ENCODE measurements around the gene CAND2. TPM values are rescaled to one million over a fixed set of nuclear protein-coding genes. Genes with fewer than 3 reads are reported as not detected.

CAND2 gene
- total and polyA plus RNA-seq, 2 of the 8 experiments (the other 6 are each of a cell fraction or from before 2014, with no cell fraction given), result 8.7 TPM

- no peak overlapping the region for H4K5ac ChIP-seq (ENCODE audit: insufficient read length, low read depth, low read length)
- FAIRE-seq, result no peak
- H2BK120ac ChIP-seq (replicated peaks; ENCODE audit: low read depth, low read length), result no peak overlapping the region
- no peak overlapping the region for H3K56ac ChIP-seq (replicated peaks; ENCODE audit: insufficient read length, low read depth, low read length)
- no peak overlapping the region for H2BK20ac ChIP-seq (ENCODE audit: low read length)
- no peak overlapping the region for H2BK5ac ChIP-seq (ENCODE audit: low read depth, low read length)
- no peak overlapping the region for H4K91ac ChIP-seq (replicated peaks; ENCODE audit: insufficient read length, low read length)
- peaks cover 2% of the 10 kb centered on the region; the same call in 1 of the 2 replicates for H3K23me2 ChIP-seq (ENCODE audit: low read depth, low read length)
- H3K9me3 ChIP-seq (ENCODE audit: insufficient read depth in 2 of 2, low read depth in 1 of 2, low read length in 1 of 2), result no peaks in the 10 kb centered on the region
- no peak overlapping the region for H2BK12ac ChIP-seq (ENCODE audit: low read depth, low read length)
- H3K23ac ChIP-seq (ENCODE audit: insufficient read length), result no peak overlapping the region
- no peaks in the 10 kb centered on the region for H3K79me2 ChIP-seq (ENCODE audit: control insufficient read depth in 1 of 2, insufficient read depth in 2 of 2, low read length in 2 of 2)
- TF ChIP-seq BACH1 (IDR thresholded peaks at IDR 0.05; ENCODE audit: low read length) (no peak), KDM1A (IDR thresholded peaks at IDR 0.05; ENCODE audit: borderline replicate concordance, low read length) (0 out of 2 replicates have a peak, but pooled peaks have one; percentile 20), CREB1 (IDR thresholded peaks at IDR 0.05) (no peak)
- no peak overlapping the region for H3K4ac ChIP-seq (replicated peaks; ENCODE audit: insufficient read length, low read depth, low read length)
- no peak overlapping the region for H3K27ac ChIP-seq (ENCODE audit: low read depth, low read length)
- no peak overlapping the region for H2AK5ac ChIP-seq (ENCODE audit: low read depth, low read length)
- ChIA-PET CTCF (ENCODE audit: partially characterized antibody) (interaction anchor here (1.0 to 1.9 kb wide), 3 partner anchors 10 to 68 kb away, joined by 3 to 5 read pairs (median 5); no protein-coding TSS in a partner anchor), POLR2A (ENCODE audit: partially characterized antibody) (interaction anchor here (0.6 kb wide), 1 partner anchor 13 kb away, joined by 3 read pairs; no protein-coding TSS in a partner anchor)
- no peaks in the 10 kb centered on the region for H3K36me3 ChIP-seq (ENCODE audit: control insufficient read depth in 2 of 4, insufficient read depth in 4 of 4, low read length in 3 of 4)
- H3K27me3 ChIP-seq (replicated peaks in 1 of 4; ENCODE audit: control insufficient read depth in 3 of 4, extremely low read depth in 1 of 4, insufficient read depth in 3 of 4, low read length in 3 of 4), result peaks cover 0 to 3% (median 0%) of the 10 kb centered on the region in 4 experiments; a peak in 1 of 7 replicates
- H2AFZ ChIP-seq (ENCODE audit: low read length), result no peak overlapping the region
- no peak overlapping the region for H3K4me2 ChIP-seq (ENCODE audit: insufficient read depth in 1 of 2, low read depth in 2 of 2, low read length in 2 of 2)
- H3K79me1 ChIP-seq (ENCODE audit: low read depth, low read length), result no peaks in the 10 kb centered on the region
- no peak overlapping the region for H2BK15ac ChIP-seq (ENCODE audit: low read length)
- H3K14ac ChIP-seq (ENCODE audit: insufficient read length), result no peak overlapping the region
- H3K4me1 ChIP-seq (replicated peaks in 1 of 4; ENCODE audit: control insufficient read depth in 3 of 4, insufficient read depth in 4 of 4, low read length in 3 of 4), result peaks cover 0 to 9% (median 4%) of the 10 kb centered on the region in 4 experiments; a peak in 3 of 7 replicates
- H3K9ac ChIP-seq (replicated peaks in 1 of 4; ENCODE audit: extremely low read depth in 1 of 4, low read depth in 3 of 4, low read length in 3 of 4), result no peak overlapping the region
- 79% methylated on average over 8 of the region's 8 CpGs; no CpG with 5 or more reads in 1 of the 2 experiments for WGBS, 2 experiments (ENCODE audit: extremely low coverage in 1 of 2, insufficient coverage in 1 of 2, insufficient read length in 1 of 2, insufficient replicate concordance in 2 of 2, low coverage in 1 of 2, low lambda C conversion rate in 2 of 2, missing lambda C conversion rate in 1 of 2)
- no peak overlapping the region for H4K8ac ChIP-seq (ENCODE audit: extremely low read depth, insufficient read depth, low read length)
- H3K4me3 ChIP-seq (ENCODE audit: extremely low read depth in 1 of 4, insufficient read depth in 2 of 4, low read depth in 3 of 4, low read length in 4 of 4), result no peak overlapping the region
- DNase-seq (ENCODE audit: low read depth in 1 of 2, low spot score in 2 of 2), result no peak
- H3K18ac ChIP-seq (ENCODE audit: extremely low read depth, low read length), result no peak overlapping the region
- H4K20me1 ChIP-seq (replicated peaks in 1 of 2; ENCODE audit: control insufficient read depth in 1 of 2, insufficient read depth in 2 of 2, low read length in 2 of 2), result no peaks in the 10 kb centered on the region
Measured at GRCh38 chr3:12764171-12764776, 32.2 kb upstream of the CAND2 start.

Data from H1 (cell line).